HG02970 (cell line): ENCODE results near the gene IL17B.

Experiments
- ATAC-seq: cut with Tn5 transposase; IDR thresholded peaks from one replicate; pipeline ENCODE4 v1.9.1; 2021; ENCODE audit warnings: mild to moderate bottlenecking, moderate library complexity, moderate number of reproducible peaks; ENCODE audit not compliant: unreplicated experiment, low FRiP score

Gene IL17B, protein sequence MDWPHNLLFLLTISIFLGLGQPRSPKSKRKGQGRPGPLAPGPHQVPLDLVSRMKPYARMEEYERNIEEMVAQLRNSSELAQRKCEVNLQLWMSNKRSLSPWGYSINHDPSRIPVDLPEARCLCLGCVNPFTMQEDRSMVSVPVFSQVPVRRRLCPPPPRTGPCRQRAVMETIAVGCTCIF

DNA sequence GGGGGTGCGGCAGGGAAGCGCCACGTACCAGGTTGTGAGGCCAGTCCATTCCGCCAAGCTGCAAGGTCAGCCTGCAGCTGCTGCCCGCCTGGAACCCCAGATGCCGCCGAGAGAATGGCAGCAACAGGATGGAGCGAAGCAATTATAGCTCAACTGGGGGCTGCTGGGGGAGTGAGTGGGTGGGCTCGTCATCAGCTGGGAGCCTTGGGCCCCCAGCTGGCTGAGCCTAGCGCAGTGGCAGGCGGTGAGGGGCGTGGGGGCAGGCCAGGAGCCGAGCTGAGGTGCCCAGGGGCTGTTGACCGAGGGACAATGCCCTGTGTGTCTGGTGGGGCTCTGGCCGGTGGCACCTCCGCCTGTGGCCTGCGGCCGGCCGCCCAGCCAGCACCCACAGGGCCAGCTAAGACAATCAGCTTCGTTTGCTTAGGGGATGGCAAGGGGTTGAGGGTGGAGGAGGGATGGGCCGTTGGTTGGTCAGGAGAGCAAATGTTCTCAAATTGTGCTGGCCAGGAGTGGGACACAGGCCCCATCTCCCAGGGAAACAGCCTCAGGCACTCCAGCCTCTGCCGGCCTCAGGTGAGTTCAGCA, at the start of gene IL17B:
IL17B (minus strand) TSS at position 116 of the 585 bp plus-strand sequence; CDS start at position 49, 67 bp downstream.
- no peak for ATAC-seq

DNA sequence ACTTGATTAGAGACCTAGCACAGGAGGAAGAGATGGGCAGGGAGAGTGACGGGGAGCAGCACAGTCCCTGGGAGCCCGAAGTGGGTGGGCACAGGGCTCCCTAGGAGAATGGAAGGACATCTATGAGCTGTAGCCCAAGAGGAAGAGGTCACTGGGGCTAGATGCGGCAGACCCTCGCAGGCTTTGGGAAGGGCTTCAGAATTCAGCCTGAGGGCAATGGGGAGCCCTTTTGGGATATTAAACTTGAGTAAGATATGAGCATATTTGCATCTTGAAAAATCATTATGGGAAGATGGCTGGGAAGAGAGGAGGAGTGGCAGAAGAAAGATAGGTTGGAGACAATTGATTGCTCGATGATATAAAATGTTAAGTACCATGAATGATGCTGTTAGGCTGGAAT, 48.9 kb upstream of the IL17B start:
- ATAC-seq: no peak

DNA sequence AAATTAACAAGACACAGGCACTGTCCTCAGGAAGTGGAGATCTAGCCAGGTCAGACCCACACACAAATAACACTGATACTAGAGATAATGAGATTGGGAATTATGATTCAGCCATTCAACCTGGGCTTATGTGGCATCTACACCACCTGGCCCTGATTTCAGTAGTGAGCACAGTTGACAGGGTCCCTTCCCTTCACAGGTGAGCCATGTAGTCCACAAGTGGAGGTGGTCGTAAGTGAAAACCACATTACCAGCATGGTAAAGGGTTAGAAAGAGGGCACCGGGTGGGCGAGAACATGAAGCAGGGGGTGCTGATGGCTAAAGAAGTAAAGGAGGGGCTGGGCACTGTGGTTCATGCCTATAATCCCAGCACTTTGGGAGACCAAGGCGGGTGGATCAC, 48.3 kb upstream of the IL17B start:
- no peak for ATAC-seq

DNA sequence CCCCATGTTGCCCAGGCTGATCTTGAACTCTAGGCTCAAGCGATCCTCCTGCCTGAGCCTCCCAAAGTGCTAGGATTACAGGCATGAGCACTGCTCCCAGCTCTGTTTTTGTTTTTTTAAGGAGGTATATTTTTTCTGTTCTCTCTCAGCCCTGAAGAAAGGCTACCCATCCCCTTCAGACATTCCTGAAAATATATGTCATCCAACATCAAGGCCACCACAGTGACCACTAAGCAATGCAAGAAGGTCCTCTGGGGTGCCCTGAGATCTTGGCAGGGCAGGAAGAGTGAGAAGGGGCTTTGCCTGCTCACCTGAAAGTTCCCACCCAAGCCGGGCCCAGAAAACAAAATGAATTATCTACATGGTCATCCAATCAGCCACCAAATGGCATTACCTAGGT, 47.8 kb upstream of the IL17B start:
- ATAC-seq: no peak

DNA sequence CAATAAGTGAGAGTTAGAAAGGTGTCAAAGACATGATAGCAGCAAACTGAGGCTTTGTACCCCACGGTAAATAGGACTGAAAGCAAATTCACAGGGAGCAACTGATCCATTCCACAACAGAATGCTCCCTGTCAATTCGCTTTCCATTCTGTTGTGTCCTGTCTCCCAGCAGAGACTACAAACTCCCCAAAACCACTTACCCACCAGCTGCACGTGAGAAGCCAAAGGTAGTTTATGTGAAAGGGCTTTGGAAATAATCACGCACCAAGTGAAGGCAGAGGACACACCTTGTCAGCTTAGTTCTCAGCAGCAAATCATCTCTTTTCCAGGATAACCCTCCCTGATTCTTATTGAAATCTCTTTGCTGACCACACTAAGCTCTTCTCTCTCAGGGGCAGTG, 46.6 kb upstream of the IL17B start:
- no peak for ATAC-seq

DNA sequence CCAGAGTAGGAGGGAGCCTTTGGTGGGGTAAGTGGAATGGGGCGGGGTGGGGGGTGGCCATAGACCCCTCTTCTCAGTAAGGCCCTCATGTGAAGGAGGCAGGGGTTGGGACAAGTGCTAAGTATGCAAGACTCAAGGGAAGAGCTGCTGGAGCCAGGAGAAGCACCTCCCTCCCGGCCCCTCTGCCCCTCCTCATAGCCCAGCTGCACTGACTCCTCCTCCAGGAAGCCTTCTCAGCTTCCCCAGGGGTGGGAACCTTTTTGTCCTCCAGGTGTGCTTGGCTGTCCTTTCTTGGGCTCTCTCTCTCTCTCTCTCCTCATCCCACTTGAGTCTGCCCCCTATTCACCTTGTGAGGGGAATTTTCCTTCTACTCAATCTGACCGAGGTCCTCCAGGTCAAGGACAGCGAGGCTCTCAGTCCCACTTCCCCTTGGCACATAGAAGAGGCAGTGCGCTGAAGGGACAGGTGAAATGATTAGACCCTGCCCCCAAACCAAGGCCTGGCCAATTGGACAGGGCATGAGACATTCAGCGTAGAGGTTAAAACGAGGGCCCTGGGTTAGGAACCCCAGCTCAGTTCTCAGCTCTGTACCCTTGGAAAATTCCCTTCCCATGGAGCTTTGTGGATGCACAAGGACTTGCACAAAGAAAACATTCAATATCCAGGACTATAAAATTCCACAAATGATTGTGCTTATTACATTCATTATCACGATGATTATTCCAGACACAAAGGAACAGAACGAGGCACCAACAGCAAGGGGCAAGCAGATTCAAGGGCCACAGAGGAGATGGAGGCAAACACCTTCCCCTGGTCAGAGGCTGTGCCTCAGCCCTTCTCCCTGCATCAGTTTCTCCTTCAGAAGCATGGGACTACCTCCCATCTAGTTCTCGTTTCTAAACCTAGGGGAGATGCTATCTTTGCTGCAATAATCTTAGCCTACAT, 45.6 kb upstream of the IL17B start:
- ATAC-seq: no peak

DNA sequence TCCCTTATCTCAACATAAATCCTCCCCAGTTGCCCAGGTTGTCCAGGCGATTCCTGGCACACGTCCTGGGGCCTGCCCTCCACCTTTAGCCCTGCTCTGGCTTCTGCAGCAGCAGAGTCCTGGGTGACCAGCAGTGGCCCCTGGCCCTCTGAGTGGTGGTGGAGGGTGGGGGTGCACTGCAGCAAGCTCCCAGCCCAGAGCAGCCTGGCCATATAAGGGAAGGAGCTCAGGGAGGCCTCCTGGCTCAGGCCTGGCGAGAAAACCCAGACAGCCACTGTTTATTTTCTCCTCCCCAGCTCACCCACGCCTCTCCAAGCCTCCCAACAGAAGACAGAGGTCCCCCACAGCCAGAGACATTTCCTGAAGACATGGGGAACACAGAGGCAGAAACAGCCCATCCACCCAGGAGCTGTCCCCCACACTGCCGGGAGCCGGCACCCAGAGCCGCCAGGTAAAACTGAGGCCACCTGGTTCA, 44.7 kb upstream of the IL17B start:
- no peak for ATAC-seq

DNA sequence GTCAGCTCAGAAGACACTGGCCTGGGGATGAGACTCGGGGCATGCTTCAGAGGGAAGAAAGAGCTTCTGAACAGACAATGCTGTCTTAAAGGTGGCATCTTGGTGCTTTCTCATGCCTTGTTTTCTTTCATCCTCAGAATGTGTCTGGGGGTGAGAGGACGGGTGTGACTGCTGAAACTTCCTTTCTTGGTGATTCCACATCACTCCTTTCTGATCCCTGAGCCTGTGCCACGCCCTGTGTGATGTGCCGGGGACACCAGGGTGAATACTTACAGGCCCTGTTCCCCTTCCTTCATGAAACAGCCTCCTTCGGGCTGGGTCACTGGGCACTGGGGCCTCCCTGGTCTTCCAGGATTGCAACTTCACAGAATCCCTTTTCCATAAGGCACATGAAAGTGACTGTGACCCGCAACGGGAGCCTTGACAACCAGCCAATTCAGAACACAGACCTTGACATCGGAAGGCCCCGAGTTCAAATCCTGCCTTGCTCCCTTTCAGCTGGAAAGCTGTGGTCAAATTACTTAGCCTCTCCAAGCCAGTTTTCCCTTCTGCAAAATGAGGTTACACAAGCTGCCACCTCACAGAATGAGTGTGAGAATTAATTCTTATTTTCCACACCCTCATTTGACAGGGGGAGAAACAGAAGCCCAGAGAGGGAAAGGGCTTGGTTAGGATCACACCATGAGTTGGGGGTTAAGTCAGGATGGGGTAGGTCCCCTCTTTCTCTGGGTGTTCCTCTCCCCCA, 44.1 kb upstream of the IL17B start:
- no peak for ATAC-seq

DNA sequence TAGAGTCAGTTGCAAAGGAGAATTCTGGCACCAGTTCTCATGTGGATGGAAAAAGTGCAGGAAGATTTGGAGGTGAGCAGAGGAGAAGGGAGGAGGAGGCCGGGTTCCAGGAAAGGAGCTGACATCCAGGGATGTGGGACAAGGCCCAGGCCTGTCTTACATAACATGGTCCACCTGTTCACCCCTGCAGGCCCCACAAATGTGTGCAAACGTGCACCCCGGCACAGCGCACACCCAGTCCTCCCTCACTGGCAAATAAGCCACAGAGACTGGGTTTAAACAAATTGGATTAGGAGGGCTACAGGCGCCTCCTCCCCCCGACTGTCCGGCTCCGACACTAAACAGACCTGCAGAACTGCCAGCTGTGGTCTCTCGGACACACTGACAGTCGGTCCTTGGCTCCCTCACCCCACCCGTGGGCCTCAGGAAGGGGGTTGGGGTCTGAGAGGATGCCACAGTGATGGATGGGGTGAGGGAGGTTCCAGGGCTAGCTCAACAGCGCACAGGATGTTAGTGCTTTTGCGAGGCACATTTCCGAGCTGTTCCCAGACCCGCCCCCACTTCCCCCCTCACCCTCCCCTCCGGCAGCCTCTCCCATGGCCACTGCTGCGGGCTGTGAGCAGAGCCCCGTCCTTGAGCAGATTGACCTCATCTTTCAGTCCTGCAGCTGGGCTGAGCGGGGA, 43.4 kb upstream of the IL17B start:
- ATAC-seq: no peak

DNA sequence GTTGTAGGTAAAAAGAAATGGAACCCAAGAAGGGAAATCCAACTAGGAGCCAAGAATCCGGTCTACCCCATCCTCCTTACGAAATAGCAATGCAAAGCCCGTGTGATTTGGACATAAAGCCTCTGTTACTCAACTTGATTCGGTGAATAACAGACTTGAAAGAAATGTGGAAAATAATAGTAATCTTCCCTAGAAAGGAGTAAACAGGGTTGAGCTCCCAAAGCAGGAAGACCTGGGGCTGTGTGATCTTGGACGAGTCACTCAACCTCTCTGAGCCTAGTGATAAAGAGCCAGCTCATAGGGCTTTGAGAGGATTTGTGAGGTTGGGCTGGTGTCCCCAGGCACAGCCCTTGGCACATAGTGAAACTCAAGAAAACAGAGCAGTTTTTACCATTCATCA, 42.7 kb upstream of the IL17B start:
- no peak for ATAC-seq

DNA sequence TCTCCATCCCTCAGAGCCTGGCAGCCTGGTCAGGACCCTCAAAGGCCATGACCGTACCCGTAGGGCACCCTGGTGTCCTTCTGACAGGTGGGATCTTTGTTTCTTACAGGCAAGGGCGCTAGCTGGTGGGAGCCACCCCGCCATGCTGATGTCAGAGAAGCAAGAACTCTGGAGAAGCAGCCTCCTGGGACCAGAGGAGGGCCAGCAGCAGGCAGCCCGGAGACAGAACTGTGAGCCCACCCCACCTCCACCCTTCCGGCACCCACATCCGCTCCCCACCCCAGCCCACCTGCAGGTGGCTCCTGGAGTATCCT, 42.2 kb upstream of the IL17B start:
- no peak for ATAC-seq

DNA sequence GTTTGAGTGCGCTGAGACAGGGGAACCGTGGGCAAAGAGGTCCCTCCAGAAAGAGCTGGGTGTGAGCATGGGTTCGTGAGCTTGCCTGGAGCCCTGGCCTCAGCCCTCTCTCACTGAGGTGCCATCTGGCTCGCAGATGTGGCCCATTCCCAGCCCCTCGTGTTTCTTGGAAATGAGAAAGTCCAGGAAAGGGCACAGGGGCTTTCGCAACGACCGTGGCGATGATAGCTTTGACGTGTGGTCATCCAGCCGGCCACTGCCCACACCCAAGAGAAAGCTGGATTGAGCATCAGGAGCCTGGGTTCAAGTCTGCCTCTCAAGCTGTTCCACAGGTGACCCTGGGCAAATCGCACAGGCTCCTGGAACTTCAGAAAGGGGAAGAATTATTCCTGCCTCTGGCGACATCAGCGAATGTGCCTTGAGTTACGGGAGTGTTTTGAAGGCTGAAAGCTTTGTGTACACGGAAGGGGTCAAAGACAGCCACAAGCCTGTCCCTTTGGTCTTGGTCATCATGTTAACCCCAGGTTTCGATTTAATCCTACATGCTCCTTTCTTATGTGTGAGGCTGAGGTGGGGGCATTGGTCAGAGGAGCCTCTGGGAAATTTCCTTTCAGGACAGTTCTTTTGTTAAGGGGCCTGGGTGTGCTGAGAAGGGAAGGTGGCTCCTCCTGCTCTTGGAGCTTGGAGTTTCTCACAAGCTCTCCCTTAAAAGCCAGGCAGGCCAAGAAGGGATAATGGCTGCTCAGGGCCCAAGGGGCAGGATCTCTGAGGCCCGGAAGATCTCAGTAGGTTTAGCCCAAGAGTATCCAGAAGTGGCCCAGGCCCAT, 41.7 kb upstream of the IL17B start:
- ATAC-seq: no peak

DNA sequence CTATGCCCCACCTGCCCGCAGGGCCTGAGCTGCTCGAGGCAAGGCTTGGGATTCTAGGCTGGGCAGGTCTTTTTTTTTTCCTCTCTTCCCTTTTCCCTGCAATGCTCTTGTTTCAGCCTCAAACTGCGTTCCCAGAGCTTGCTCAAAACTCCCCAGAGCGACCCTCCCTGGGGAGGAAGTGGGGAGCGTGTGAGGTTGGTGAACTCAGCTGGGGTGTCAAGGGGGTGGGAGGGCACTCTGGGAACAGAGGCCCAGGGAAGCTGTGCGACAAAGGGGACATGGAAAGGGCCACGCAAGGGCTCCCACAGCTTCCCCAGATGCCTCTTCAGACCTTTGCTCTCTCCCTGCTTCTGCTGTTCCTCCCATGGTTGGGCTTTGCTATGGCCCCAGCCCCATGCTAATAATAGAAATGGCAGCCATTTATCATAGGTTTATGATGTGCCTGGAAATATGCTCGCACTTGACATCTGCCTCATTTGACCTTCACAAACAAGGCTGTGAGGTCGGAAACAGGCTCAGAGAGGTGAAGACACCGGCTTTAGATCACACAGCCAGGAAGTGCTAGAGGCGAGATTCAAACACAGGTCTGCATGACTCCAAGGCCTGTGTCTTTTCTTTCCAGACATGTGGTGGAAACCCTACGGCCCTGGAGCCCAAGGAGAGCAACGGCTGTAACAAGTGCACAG, 40.9 kb upstream of the IL17B start:
- no peak for ATAC-seq

DNA sequence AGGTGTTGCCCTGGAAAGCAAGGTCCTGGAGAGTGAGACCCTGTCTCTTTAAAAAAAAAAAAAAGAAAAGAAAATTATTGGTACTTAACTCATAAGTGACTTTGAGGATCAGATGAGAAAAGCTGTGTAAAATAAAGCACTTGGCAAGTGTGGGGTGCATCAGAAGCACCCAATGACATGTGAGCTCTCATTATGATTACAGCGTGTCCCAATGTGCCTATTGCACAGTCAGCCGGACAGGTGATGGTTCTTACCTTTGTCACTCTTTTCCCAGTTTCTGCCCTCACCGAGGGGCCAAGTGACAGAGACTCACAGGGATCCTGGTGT, 40.4 kb upstream of the IL17B start:
- no peak for ATAC-seq

DNA sequence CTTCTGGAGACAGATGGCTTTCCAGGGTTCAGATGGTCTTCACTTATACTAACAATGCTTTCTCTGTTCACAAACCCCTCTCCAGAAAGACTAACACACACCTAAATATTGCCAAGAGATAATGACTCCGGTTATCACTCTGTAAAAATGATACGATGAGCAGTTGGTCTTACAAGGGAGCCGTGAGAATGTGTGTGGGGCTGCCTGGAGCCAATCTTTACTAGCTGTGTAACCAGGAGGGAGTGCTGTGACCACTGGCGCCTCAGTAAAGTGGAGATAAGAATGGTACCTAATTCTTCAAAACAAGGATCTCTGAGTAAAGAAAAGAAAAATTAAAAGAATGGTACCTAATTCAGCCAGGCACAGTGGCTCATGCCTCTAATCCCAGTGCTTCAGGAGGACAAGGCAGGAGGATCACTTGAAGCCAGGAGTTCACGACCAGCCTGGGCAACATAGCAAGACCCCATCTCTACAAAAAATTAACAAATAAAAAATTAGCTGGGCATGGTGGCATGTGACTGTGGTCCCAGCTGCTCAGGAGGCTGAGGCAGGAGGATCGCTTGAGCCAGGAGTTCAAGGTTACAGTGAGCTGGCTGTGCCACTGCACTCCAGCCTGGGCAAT, 39.9 kb upstream of the IL17B start:
- ATAC-seq: no peak

DNA sequence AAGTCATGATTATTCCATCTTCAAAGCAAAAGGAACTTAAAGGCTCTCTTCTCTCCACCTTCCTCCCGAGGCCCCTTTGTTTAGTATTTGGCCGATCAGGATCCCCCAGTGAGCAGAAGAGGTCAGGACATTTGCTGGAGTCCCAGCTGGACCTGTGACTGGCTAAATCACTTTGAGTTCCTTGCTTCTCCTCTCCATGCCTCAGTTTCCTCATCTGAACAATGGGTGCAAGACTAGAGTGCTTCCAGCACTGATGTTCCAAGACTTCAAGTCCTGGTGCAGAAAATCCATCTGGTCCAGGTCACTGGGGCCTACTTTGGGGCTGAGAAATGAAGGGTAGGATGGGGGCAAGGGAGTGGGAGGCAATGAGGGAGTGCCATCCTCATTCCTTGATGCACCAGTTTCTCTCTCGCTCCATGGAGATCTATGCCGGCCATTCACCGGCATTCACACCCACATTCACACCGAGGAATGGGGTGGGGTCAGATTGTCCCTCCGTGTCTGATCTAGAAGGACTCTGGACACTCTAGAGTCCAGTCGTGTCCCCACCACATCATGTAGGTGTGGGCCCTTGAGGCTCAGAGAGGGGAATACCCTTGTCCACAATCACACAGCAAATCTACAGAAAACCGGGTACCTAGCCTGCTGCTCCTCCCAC, 38.7 kb upstream of the IL17B start:
- no peak for ATAC-seq

DNA sequence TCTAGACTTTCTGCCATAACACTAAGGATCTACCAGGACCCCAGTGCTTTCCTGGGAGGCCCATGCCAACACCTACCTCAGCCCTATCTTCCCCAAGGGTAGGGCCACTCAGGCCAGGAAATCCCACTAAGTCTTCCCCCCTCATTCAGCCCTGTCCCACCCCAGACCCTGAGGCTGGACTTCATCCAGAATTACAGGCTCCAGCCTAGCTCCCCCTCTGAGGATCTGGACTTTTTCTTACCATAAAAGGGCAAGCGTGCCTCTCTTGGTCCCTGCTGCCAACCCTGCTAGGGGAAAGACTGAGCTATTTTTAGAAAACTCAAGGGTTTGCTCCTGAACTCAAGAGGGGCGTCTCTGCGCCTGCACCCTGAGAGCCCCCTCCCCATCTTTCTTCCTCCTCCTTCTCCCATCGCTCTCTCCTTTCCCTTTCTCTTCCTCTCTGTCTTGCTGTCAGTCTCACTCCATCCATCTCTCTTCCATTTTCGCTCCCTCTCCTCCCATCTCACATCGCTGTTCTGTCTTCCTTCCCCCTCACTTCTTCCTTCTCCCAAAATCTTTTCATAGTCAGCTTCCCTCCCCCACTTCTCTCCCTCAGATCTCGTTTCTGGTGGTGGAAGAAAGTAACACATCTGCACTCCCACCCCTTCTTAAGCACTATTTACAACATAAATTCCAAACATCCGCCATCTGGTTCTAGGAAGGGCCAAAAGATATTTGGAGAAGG, 38.1 kb upstream of the IL17B start:
- ATAC-seq: no peak
